OCI-LY7 (cell line): ENCODE results near the gene ZNF284. TPM values are rescaled to one million over a fixed set of nuclear protein-coding genes. Genes with fewer than 3 reads are reported as not detected.

Experiments
- BruUV-seq: library from RNA; stranded (reverse); fragments of 400-500 nt; replicated peaks from 2 replicates; lab custom pipeline; 2021; lab: Mats Ljungman, UMichigan
- CTCF ChIA-PET: fragments of 300-600 bp; sonication (Branson Sonifier 250); formaldehyde crosslinking; loops from one replicate; lab custom pipeline; 2022; ENCODE audit warnings: antibody characterized with exemption; ENCODE audit not compliant: unreplicated experiment; lab: Charles Lee
- POLR2A ChIA-PET: fragments of 300-600 bp; sonication (Branson Sonifier 250); formaldehyde crosslinking; loops from one replicate; lab custom pipeline; 2022; ENCODE audit warnings: antibody characterized with exemption; lab: Charles Lee
- DNase-seq: peaks from one replicate; pipeline ENCODE4 v3.0.0-alpha.2; 2015; ENCODE audit warnings: low spot score
- H2AFZ ChIP-seq: fragments of 200-600 bp; sonication (generic), shearing (Covaris generic); 2 replicates; pipeline ENCODE4 v1.6.1; 2014; ENCODE audit warnings: mild to moderate bottlenecking, antibody characterized with exemption, low read length, moderate library complexity
- H3K27ac ChIP-seq: fragments of 200-600 bp; sonication (generic); 2 replicates; pipeline ENCODE4 v1.5.1; 2014; ENCODE audit warnings: mixed run types, low read depth, mild to moderate bottlenecking, moderate library complexity, low read length, inconsistent platforms; ENCODE audit not compliant: poor library complexity, severe bottlenecking
- H3K36me3 ChIP-seq: fragments of 200-600 bp; sonication (generic); 2 replicates; pipeline ENCODE4 v1.6.1; 2014; ENCODE audit warnings: mild to moderate bottlenecking, antibody characterized with exemption, low read length, moderate library complexity, mixed read lengths; ENCODE audit not compliant: insufficient read depth
- H3K4me1 ChIP-seq: fragments of 200-600 bp; sonication (generic); 2 replicates; pipeline ENCODE4 v1.5.1; 2014; ENCODE audit warnings: mild to moderate bottlenecking, low read length; ENCODE audit not compliant: insufficient read depth, poor library complexity, severe bottlenecking
- H3K4me2 ChIP-seq: fragments of 200-600 bp; sonication (generic); 2 replicates; pipeline ENCODE4 v1.6.1; 2014; ENCODE audit warnings: mild to moderate bottlenecking, low read length
- H3K4me3 ChIP-seq: fragments of 200-600 bp; sonication (generic); 2 replicates; pipeline ENCODE4 v1.5.1; 2014; ENCODE audit warnings: mild to moderate bottlenecking, low read depth, low read length; ENCODE audit not compliant: poor library complexity, severe bottlenecking
- H3K79me2 ChIP-seq: fragments of 200-600 bp; sonication (generic); 2 replicates; pipeline ENCODE4 v1.6.1; 2016; ENCODE audit warnings: low read depth, mild to moderate bottlenecking, low read length, moderate library complexity, mixed read lengths; ENCODE audit not compliant: insufficient read depth
- H3K9me2 ChIP-seq: fragments of 200-600 bp; sonication (generic); 2 replicates; pipeline ENCODE4 v1.6.1; 2016; ENCODE audit warnings: mild to moderate bottlenecking, low read length, mixed read lengths; ENCODE audit not compliant: insufficient read depth
- H3K9me3 ChIP-seq: fragments of 200-600 bp; sonication (generic); 2 replicates; pipeline ENCODE4 v1.6.1; 2014; ENCODE audit warnings: mild to moderate bottlenecking, mixed run types, low read length, mixed read lengths
- H4K20me1 ChIP-seq: fragments of 200-600 bp; sonication (generic); 2 replicates; pipeline ENCODE4 v1.6.1; 2014; ENCODE audit warnings: mild to moderate bottlenecking, antibody characterized with exemption, low read length, moderate library complexity, mixed read lengths; ENCODE audit not compliant: insufficient read depth
- EZH2phosphoT487 ChIP-seq: fragments of 200-600 bp; sonication (generic); IDR thresholded peaks from 2 replicates; pipeline ENCODE4 v1.6.1; 2018; ENCODE audit warnings: low read depth, borderline replicate concordance, mild to moderate bottlenecking, mixed run types, antibody characterized with exemption, low read length, moderate library complexity, mixed read lengths
- intact Hi-C: fragments of 100-400 bp; cut with micrococcal nuclease; formaldehyde crosslinking; loops from one replicate; pipeline ENCODE4 v1.10.0; 2022; ENCODE audit not compliant: unreplicated experiment
- total RNA-seq, 2 experiments: library from RNA; depleted of rRNA in 1 of 2; stranded (reverse); fragments of >200 nt in 1 of 2; shearing (Covaris generic) in 1 of 2; gene quantifications; 2 replicates each; pipeline ENCODE4 v1.2.3, GENCODE V29; 2014 to 2022
- TF ChIP-seq, protein P1 (sequence below): fragments of 200-600 bp; sonication (generic); conservative IDR thresholded peaks from 2 replicates; pipeline ENCODE4 v1.5.1; 2014; ENCODE audit warnings: mild to moderate bottlenecking, antibody characterized with exemption, low read length, moderate library complexity, mixed read lengths

The ZNF284 gene
- total RNA-seq, 2 experiments from 2014 or later = not detected

GRCh38 chr19:44025217-44025936, 46.6 kb upstream of the ZNF284 start, which contains the start of gene ZNF222:
Gene ZNF222, plus strand, starts transcription at chr19:44025379. Its CDS starts 58 bp downstream, at chr19:44025437.
- ChIA-PET POLR2A (interaction anchor here (1.1 kb wide), 1 partner anchor 231 kb away, joined by 5 read pairs; no protein-coding TSS in a partner anchor), CTCF (no interaction called here)
- Histone ChIP-seq H3K4me3 (no peak within 1 kb of the TSS), H3K4me2 (no peak within 1 kb of the TSS; the same call in 1 of the 2 replicates), H3K9me3 (no peaks in the 10 kb centered on the region), H3K27ac (no peak within 1 kb of the TSS), H3K9me2 (no peaks in the 10 kb centered on the region), H3K79me2 (no peaks in the 10 kb centered on the region), H3K4me1 (no peaks in the 10 kb centered on the region), H3K36me3 (no peaks in the 10 kb centered on the region), H4K20me1 (no peaks in the 10 kb centered on the region), H2AFZ (no peak within 1 kb of the TSS)
- TF ChIP-seq EZH2phosphoT487 = no peak
- TF ChIP-seq, protein P1, sequence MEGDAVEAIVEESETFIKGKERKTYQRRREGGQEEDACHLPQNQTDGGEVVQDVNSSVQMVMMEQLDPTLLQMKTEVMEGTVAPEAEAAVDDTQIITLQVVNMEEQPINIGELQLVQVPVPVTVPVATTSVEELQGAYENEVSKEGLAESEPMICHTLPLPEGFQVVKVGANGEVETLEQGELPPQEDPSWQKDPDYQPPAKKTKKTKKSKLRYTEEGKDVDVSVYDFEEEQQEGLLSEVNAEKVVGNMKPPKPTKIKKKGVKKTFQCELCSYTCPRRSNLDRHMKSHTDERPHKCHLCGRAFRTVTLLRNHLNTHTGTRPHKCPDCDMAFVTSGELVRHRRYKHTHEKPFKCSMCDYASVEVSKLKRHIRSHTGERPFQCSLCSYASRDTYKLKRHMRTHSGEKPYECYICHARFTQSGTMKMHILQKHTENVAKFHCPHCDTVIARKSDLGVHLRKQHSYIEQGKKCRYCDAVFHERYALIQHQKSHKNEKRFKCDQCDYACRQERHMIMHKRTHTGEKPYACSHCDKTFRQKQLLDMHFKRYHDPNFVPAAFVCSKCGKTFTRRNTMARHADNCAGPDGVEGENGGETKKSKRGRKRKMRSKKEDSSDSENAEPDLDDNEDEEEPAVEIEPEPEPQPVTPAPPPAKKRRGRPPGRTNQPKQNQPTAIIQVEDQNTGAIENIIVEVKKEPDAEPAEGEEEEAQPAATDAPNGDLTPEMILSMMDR = no peak
- intact Hi-C loops = no loop called here
- no peak for DNase-seq
- no TSS peak for BruUV-seq

DNA sequence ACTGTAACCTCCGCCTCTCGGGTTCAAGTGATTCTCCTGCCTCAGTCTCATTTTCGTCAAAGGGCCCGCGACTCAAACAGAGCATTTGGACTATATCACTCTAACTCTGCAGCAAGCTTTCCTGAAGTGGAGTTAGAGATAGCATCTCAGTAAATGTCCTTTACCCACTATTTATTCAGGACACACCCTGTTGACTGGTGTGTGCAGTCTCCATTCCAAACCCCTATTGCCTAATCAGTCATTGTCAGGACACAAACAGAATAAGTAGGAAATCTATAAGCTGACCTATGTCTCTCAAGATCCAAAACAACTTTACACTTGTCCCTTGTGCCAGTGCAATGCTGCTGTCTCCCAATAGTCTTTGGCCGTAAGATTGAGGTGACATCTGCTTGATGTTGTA, 45.3 kb upstream of the ZNF284 start:
- ChIA-PET POLR2A (no interaction called here), CTCF (no interaction called here)
- TF ChIP-seq, protein P1 = no peak
- TF ChIP-seq EZH2phosphoT487 = no peak
- H3K9me2 ChIP-seq = no peaks in the 10 kb centered on the region
- no peak overlapping the region for H3K27ac ChIP-seq
- intact Hi-C loops = no loop called here
- H2AFZ ChIP-seq = no peak overlapping the region
- H3K4me3 ChIP-seq = no peak overlapping the region
- H3K9me3 ChIP-seq = no peaks in the 10 kb centered on the region
- no peaks in the 10 kb centered on the region for H3K36me3 ChIP-seq
- no peaks in the 10 kb centered on the region for H3K79me2 ChIP-seq
- no peaks in the 10 kb centered on the region for H4K20me1 ChIP-seq
- no peaks in the 10 kb centered on the region for H3K4me1 ChIP-seq
- DNase-seq = no peak
- no peak overlapping the region for H3K4me2 ChIP-seq
- BruUV-seq = no TSS peak

- H3K4me2 ChIP-seq = no peak overlapping the region
- no peak overlapping the region for H2AFZ ChIP-seq
- no peaks in the 10 kb centered on the region for H3K4me1 ChIP-seq
- no TSS peak for BruUV-seq
- H3K36me3 ChIP-seq = no peaks in the 10 kb centered on the region
- H3K79me2 ChIP-seq = no peaks in the 10 kb centered on the region
- H3K9me2 ChIP-seq = no peaks in the 10 kb centered on the region
- ChIA-PET POLR2A (no interaction called here), CTCF (no interaction called here)
- no peak for TF ChIP-seq EZH2phosphoT487
- TF ChIP-seq, protein P1 = no peak
- DNase-seq = no peak
- no peaks in the 10 kb centered on the region for H3K9me3 ChIP-seq
- intact Hi-C loops = no loop called here
- no peak overlapping the region for H3K27ac ChIP-seq
- H3K4me3 ChIP-seq = no peak overlapping the region
- H4K20me1 ChIP-seq = no peaks in the 10 kb centered on the region
These were observed 39.9 kb upstream of the ZNF284 start for GRCh38 chr19:44032001-44032610.
